Endothelial cell of umbilical vein (primary cell): ENCODE measurements around the gene HHLA2.
"Not testable (repeated sequence)": the region's sequence is repeated elsewhere in the genome, so short reads cannot be mapped to it uniquely, and the experiment has no call there.

Experiments
- CTCF ChIP-seq, 2 donors: IDR thresholded peaks; 1 replicate in 1 of 2; 2 replicates in 1 of 2; pipeline ENCODE4 v1.5.1; 2011; ENCODE audit warnings: low read length in 2 of 2, mild to moderate bottlenecking in 2 of 2, moderate library complexity in 2 of 2, control low read depth in 1 of 2, inconsistent platforms in 1 of 2, low read depth in 1 of 2; ENCODE audit not compliant: insufficient read depth in 1 of 2; ENCODE audit errors: extremely low read depth in 1 of 2
- EZH2 ChIP-seq: IDR thresholded peaks from 2 replicates; pipeline ENCODE4 v1.6.1; 2012; ENCODE audit warnings: borderline replicate concordance, low read depth, mild to moderate bottlenecking, moderate library complexity, low read length, inconsistent platforms; ENCODE audit not compliant: severe bottlenecking
- FOS ChIP-seq: IDR thresholded peaks from 2 replicates; pipeline ENCODE4 v1.6.1; 2011; ENCODE audit warnings: mild to moderate bottlenecking, low read length, moderate library complexity, borderline replicate concordance; ENCODE audit not compliant: insufficient read depth
- GATA2 ChIP-seq: IDR thresholded peaks from 2 replicates; pipeline ENCODE4 v1.7.0; 2011; ENCODE audit warnings: low read depth, mild to moderate bottlenecking, moderate library complexity, mixed read lengths, low read length; ENCODE audit not compliant: insufficient read length, insufficient read depth
- JUN ChIP-seq: IDR thresholded peaks from 2 replicates; pipeline ENCODE4 v1.6.1; 2011; ENCODE audit warnings: borderline replicate concordance, low read depth; ENCODE audit not compliant: insufficient read length, insufficient read depth
- MAX ChIP-seq: IDR thresholded peaks from 2 replicates; pipeline ENCODE4 v1.6.1; 2011; ENCODE audit not compliant: insufficient read depth, insufficient read length
- MYC ChIP-seq: IDR thresholded peaks from one replicate; pipeline ENCODE4 v1.6.1; 2011; ENCODE audit warnings: mild to moderate bottlenecking, low read depth, low read length
- POLR2A ChIP-seq: IDR thresholded peaks from 2 replicates; pipeline ENCODE4 v1.6.1; 2012; ENCODE audit warnings: low read depth, mild to moderate bottlenecking, control low read depth, low read length
- POLR2AphosphoS5 ChIP-seq: IDR thresholded peaks from 2 replicates; pipeline ENCODE4 v1.6.1; 2012; ENCODE audit warnings: low read depth, mild to moderate bottlenecking, control low read depth, low read length, moderate library complexity; ENCODE audit not compliant: insufficient read depth

- TF ChIP-seq POLR2AphosphoS5; POLR2A; EZH2; CTCF (IDR thresholded peaks at IDR 0.05; ENCODE audit: extremely low read depth in 1 of 2, insufficient read depth in 1 of 2, low read depth in 1 of 2, low read length in 2 of 2); JUN; MAX; FOS; MYC; GATA2: not testable (repeated sequence)
Measured at GRCh38 chr3:108288193-108288592, 8.2 kb upstream of the HHLA2 start.
